Cardiac muscle cell (in vitro differentiated cells and primary cell): ENCODE measurements around the gene LDB2. TPM values are rescaled to one million over a fixed set of nuclear protein-coding genes. Genes with fewer than 3 reads are reported as not detected.

Experiments
- DNase-seq, 2 donors: peaks; one replicate each; pipeline versions ENCODE4 v3.0.0 to v3.0.0-alpha.2; 2010 to 2017; ENCODE audit warnings: low read depth in 1 of 2, low spot score in 1 of 2
- H3K27ac ChIP-seq: fragments of 200-600 bp; sonication (generic); 2 replicates; pipeline ENCODE4 v1.5.1; 2016
- H3K27me3 ChIP-seq: fragments of 200-600 bp; sonication (generic); 2 replicates; pipeline ENCODE4 v1.6.0; 2016; ENCODE audit warnings: control low read depth
- H3K36me3 ChIP-seq: fragments of 200-600 bp; sonication (generic); 2 replicates; pipeline ENCODE4 v1.5.1; 2016; ENCODE audit warnings: control low read depth
- H3K4me1 ChIP-seq: fragments of 200-600 bp; sonication (generic); 2 replicates; pipeline ENCODE4 v1.8.1; 2017; ENCODE audit warnings: low read depth, mild to moderate bottlenecking, mixed run types
- H3K4me3 ChIP-seq: fragments of 200-600 bp; sonication (generic); 2 replicates; pipeline ENCODE4 v1.5.1; 2016; ENCODE audit warnings: mild to moderate bottlenecking
- H3K9me3 ChIP-seq: fragments of 200-600 bp; sonication (generic); 2 replicates; pipeline ENCODE4 v1.5.1; 2017; ENCODE audit warnings: low read depth, mild to moderate bottlenecking, control low read depth
- CTCF ChIP-seq: IDR thresholded peaks from 2 replicates; pipeline ENCODE4 v1.5.1; 2012; ENCODE audit warnings: low read depth, mild to moderate bottlenecking, low read length
- polyA plus RNA-seq: library from polyadenylated mRNA; unstranded; fragments of >200 nt; fragmentation: Nextera tagmentation; extraction: Ambion mirVana; gene quantifications from 2 replicates; pipeline ENCODE4 v1.2.1, GENCODE V29; 2016
- total RNA-seq: library from RNA; depleted of rRNA; stranded (reverse); fragments of >200 nt; gene quantifications from 2 replicates; pipeline ENCODE4 v1.2.3, GENCODE V29; 2016

LDB2 gene
- total and polyA plus RNA-seq, 2 experiments from 2014 or later: 10.4 to 12.4 TPM

DNA sequence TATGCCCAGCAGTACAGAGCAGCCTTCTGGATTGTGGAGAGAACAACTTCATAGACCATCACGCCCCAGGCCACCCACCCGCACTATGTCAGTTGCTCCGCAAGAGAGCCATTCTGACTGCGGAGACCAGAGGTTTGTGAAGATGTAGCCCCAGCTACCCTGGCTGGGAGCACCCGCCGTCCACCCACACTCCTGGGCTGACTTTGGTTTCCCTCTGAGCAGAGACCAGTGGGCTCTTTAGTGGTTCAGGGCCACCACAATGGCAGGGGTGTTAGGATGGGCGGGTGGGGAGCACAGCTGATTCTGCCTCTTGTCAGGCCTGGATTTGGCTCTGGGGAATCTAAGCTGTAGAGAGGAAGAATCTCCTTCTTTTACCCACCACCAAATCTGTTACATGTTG, 313.4 kb downstream of the LDB2 start:
- Histone ChIP-seq H3K4me1 (no peaks in the 10 kb centered on the region), H3K27me3 (no peaks in the 10 kb centered on the region), H3K4me3 (no peak overlapping the region), H3K27ac (no peak overlapping the region), H3K36me3 (no peaks in the 10 kb centered on the region), H3K9me3 (no peaks in the 10 kb centered on the region)
- no peak for DNase-seq
- no peak for TF ChIP-seq CTCF

DNA sequence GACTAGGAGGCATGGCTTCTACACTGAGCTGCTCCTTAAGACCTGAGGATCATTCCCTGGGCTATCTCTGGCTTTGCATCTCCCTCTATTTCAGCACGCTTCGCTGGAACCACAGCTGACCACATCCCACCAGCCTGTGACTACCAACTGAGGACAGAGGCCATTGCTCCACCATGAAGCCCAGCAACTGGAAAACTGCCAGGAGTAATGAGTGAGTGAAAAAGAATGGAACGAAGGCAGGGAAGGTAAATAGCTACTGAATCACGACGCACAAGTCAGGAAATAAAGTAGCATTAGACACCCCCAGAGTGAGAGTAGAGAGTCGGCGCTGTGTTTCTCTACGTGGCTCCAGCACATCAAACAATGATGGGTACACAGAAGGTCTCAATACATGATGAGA, 314.7 kb downstream of the LDB2 start:
- H3K4me1 ChIP-seq: no peaks in the 10 kb centered on the region
- H3K4me3 ChIP-seq: no peak overlapping the region
- no peak for TF ChIP-seq CTCF
- H3K36me3 ChIP-seq: no peaks in the 10 kb centered on the region
- no peak overlapping the region for H3K27ac ChIP-seq
- no peaks in the 10 kb centered on the region for H3K9me3 ChIP-seq
- DNase-seq: peak in 1 of 2 donors; percentile 29
- no peaks in the 10 kb centered on the region for H3K27me3 ChIP-seq

GRCh38 chr4:16582526-16582925, 315.9 kb downstream of the LDB2 start:
- TF ChIP-seq CTCF: peak; percentile 12
- Histone ChIP-seq H3K27me3 (no peaks in the 10 kb centered on the region), H3K4me3 (no peak overlapping the region), H3K9me3 (no peaks in the 10 kb centered on the region), H3K4me1 (no peaks in the 10 kb centered on the region), H3K36me3 (no peaks in the 10 kb centered on the region), H3K27ac (no peak overlapping the region)
- peak in 1 of 2 donors; percentile 22 for DNase-seq

DNA sequence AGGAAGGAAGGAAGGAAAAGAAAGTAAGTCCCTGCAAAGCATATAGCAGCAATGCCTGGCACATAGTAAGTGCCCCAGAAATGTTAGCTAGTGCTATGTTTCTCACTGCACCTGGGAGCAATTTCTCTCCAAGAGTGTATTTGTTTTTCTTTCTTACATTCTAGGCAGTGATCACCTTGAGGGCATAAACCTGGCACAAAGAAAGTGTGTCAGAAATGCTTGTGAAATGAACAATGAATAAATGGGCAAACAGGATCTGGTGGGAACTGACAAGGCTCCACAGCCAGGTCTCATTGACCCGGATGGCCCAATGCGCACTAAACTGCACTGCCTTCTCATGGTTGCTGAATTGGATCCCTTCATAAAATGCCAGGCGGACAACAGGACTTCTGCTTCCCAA, 316.4 kb downstream of the LDB2 start:
- Histone ChIP-seq H3K27me3 (no peaks in the 10 kb centered on the region), H3K4me1 (no peaks in the 10 kb centered on the region), H3K36me3 (no peaks in the 10 kb centered on the region), H3K27ac (no peak overlapping the region), H3K4me3 (no peak overlapping the region), H3K9me3 (no peaks in the 10 kb centered on the region)
- DNase-seq: no peak
- TF ChIP-seq CTCF: no peak

- no peak for TF ChIP-seq CTCF
- Histone ChIP-seq H3K9me3 (no peaks in the 10 kb centered on the region), H3K27ac (no peak overlapping the region), H3K36me3 (no peaks in the 10 kb centered on the region), H3K4me1 (no peaks in the 10 kb centered on the region), H3K4me3 (no peak overlapping the region), H3K27me3 (no peaks in the 10 kb centered on the region)
- no peak for DNase-seq
These were observed 317.3 kb downstream of the LDB2 start for GRCh38 chr4:16581117-16581516.

GRCh38 chr4:16580514-16580913, 317.9 kb downstream of the LDB2 start:
- H3K27me3 ChIP-seq: no peaks in the 10 kb centered on the region
- H3K9me3 ChIP-seq: no peaks in the 10 kb centered on the region
- no peaks in the 10 kb centered on the region for H3K4me1 ChIP-seq
- H3K27ac ChIP-seq: no peak overlapping the region
- no peak for DNase-seq
- TF ChIP-seq CTCF: no peak
- no peaks in the 10 kb centered on the region for H3K36me3 ChIP-seq
- H3K4me3 ChIP-seq: no peak overlapping the region
